Measurements from ENCODE around the gene WDR19.

Gene WDR19

GRCh38 chr4:39324897-39325613, 142.7 kb downstream of the WDR19 start:
- DNase-seq (ENCODE audit: low read depth): no peak
- no peak overlapping the region for H3K4me3 ChIP-seq (ENCODE audit: low read depth, low read length)
- no peak for TF ChIP-seq CTCF (IDR thresholded peaks at IDR 0.05; ENCODE audit: control insufficient read depth, extremely low read depth, insufficient read depth)

- no peak overlapping the region for H3K4me3 ChIP-seq (ENCODE audit: low read depth, low read length)
- DNase-seq (ENCODE audit: low read depth): no peak
- TF ChIP-seq CTCF (IDR thresholded peaks at IDR 0.05; ENCODE audit: control insufficient read depth, extremely low read depth, insufficient read depth): no peak
Measured at GRCh38 chr4:39326468-39326977, 144.2 kb downstream of the WDR19 start.

GRCh38 chr4:39330353-39330752, 148.0 kb downstream of the WDR19 start:
- TF ChIP-seq CTCF (IDR thresholded peaks at IDR 0.05; ENCODE audit: control insufficient read depth, extremely low read depth, insufficient read depth): no peak
- no peak overlapping the region for H3K4me3 ChIP-seq (ENCODE audit: low read depth, low read length)
- no peak for DNase-seq (ENCODE audit: low read depth)

GRCh38 chr4:39331191-39331590, 148.9 kb downstream of the WDR19 start:
- TF ChIP-seq CTCF (IDR thresholded peaks at IDR 0.05; ENCODE audit: control insufficient read depth, extremely low read depth, insufficient read depth): no peak
- DNase-seq (ENCODE audit: low read depth): no peak
- H3K4me3 ChIP-seq (ENCODE audit: low read depth, low read length): no peak overlapping the region

Measured in LNCaP clone FGC (cell line).